Stomach smooth muscle (tissue), 2 donors: ENCODE measurements around the gene ASPG.

ENCODE experiments used
- H3K27ac ChIP-seq: one replicate; pipeline ENCODE4 v1.7.0; 2013; ENCODE audit warnings: mild to moderate bottlenecking, low read length, inconsistent platforms
- H3K27me3 ChIP-seq, 2 donors: one replicate each; pipeline ENCODE4 v1.7.0; 2013; ENCODE audit warnings: low read length in 2 of 2; ENCODE audit not compliant: insufficient read depth in 2 of 2, control insufficient read depth in 1 of 2
- H3K36me3 ChIP-seq, 2 donors: one replicate each; pipeline ENCODE4 v1.7.0; 2013; ENCODE audit warnings: low read length in 2 of 2; ENCODE audit not compliant: control insufficient read depth in 2 of 2, insufficient read depth in 2 of 2
- H3K4me1 ChIP-seq: one replicate; pipeline ENCODE4 v1.7.0; 2013; ENCODE audit warnings: low read length; ENCODE audit not compliant: control insufficient read depth, insufficient read depth
- H3K4me3 ChIP-seq, 2 donors: one replicate each; pipeline ENCODE4 v1.7.0; 2013; ENCODE audit warnings: low read length in 2 of 2
- H3K9ac ChIP-seq, 2 donors: one replicate each; pipeline ENCODE4 v1.7.0; 2013; ENCODE audit warnings: low read length in 2 of 2, mild to moderate bottlenecking in 1 of 2
- H3K9me3 ChIP-seq, 2 donors: one replicate each; pipeline ENCODE4 v1.7.0; 2013; ENCODE audit warnings: low read length in 2 of 2; ENCODE audit not compliant: control insufficient read depth in 2 of 2
- donor health status: healthy.
- donor health status: Pancreatic carcinoma.

The ASPG gene

GRCh38 chr14:104119488-104120251 lies 34.2 kb downstream of the ASPG start:
- Histone ChIP-seq H3K9me3 (peaks cover 3 to 6% of the 10 kb centered on the region in 2 donors), H3K36me3 (no peaks in the 10 kb centered on the region), H3K9ac (no peak overlapping the region), H3K27ac (no peak overlapping the region), H3K4me1 (peaks cover 15% of the 10 kb centered on the region), H3K27me3 (peaks cover 42 to 46% of the 10 kb centered on the region in 2 donors), H3K4me3 (no peak overlapping the region)

DNA sequence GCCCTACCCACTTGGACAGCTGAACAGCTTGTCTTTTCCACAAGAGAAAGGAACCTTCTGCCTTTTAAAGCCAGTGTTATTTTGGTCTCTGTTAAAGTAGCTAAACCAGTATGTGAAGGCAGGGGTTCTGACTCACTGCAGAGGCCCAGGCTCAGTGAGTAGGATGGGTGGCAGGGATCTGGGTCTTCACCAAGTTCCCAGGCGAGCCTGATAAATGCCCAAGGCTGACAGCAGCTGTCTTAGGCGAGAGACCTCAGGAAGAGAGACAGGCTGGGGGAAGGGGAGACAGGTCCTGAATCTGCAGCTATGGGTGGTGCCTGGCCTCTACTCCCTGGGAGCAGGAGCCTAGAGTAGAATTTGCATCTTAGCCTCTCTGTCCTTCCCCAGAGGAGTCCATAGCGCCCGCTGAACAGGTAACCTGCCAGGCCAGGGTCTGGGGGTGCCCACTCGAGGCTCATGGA lies 34.8 kb downstream of the ASPG start:
- no peak overlapping the region for H3K27ac ChIP-seq
- H3K9me3 ChIP-seq, result peaks cover 3 to 8% of the 10 kb centered on the region in 2 donors
- no peak overlapping the region for H3K4me3 ChIP-seq
- H3K36me3 ChIP-seq, result no peaks in the 10 kb centered on the region
- peaks cover 42% of the 10 kb centered on the region in 2 donors for H3K27me3 ChIP-seq
- peaks cover 15% of the 10 kb centered on the region for H3K4me1 ChIP-seq
- H3K9ac ChIP-seq, result no peak overlapping the region

DNA sequence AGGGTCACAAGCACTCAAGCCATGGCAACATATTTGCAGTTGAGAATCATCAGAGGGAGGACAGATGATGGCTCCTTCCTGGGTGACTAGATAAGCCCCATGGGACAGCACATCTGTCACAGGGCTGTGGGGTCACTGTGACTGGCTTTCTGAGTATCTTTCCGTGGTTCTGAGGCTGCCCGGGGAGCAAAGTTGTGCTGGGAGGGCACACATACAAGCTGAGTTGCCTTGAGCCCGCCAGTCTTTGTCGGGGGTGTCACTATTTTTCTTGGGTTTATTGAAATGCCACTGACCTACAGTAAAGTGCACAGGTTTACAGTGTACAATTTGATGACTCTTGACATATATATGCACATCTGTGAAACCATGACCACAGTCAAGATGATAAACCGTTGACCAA lies 35.6 kb downstream of the ASPG start:
- H3K9ac ChIP-seq, result no peak overlapping the region
- H3K36me3 ChIP-seq, result no peaks in the 10 kb centered on the region
- peaks cover 37 to 39% of the 10 kb centered on the region in 2 donors for H3K27me3 ChIP-seq
- no peak overlapping the region for H3K4me3 ChIP-seq
- peaks cover 15% of the 10 kb centered on the region for H3K4me1 ChIP-seq
- H3K9me3 ChIP-seq, result peaks cover 3 to 8% of the 10 kb centered on the region in 2 donors
- H3K27ac ChIP-seq, result no peak overlapping the region

- Histone ChIP-seq H3K9me3 (peaks cover 3 to 8% of the 10 kb centered on the region in 2 donors), H3K36me3 (no peaks in the 10 kb centered on the region), H3K27me3 (peaks cover 12 to 23% of the 10 kb centered on the region in 2 donors), H3K4me1 (no peaks in the 10 kb centered on the region), H3K27ac (no peak overlapping the region), H3K9ac (no peak overlapping the region), H3K4me3 (no peak overlapping the region)
Observed at GRCh38 chr14:104123879-104124278, 38.4 kb downstream of the ASPG start.

- Histone ChIP-seq H3K36me3 (no peaks in the 10 kb centered on the region), H3K4me3 (no peak overlapping the region), H3K27ac (no peak overlapping the region), H3K9ac (no peak overlapping the region), H3K9me3 (peaks cover 7 to 11% of the 10 kb centered on the region in 2 donors), H3K27me3 (peaks cover under 1 to 12% of the 10 kb centered on the region in 2 donors), H3K4me1 (no peaks in the 10 kb centered on the region)
Observed at GRCh38 chr14:104125011-104125410, 39.5 kb downstream of the ASPG start.

GRCh38 chr14:104126753-104127152 lies 41.3 kb downstream of the ASPG start:
- H3K36me3 ChIP-seq, result no peaks in the 10 kb centered on the region
- peaks cover 7 to 16% of the 10 kb centered on the region in 2 donors for H3K9me3 ChIP-seq
- no peak overlapping the region for H3K4me3 ChIP-seq
- no peak overlapping the region for H3K9ac ChIP-seq
- H3K27ac ChIP-seq, result no peak overlapping the region
- H3K27me3 ChIP-seq, result peaks cover 6% of the 10 kb centered on the region in 2 donors
- H3K4me1 ChIP-seq, result no peaks in the 10 kb centered on the region

GRCh38 chr14:104128981-104129380 lies 43.5 kb downstream of the ASPG start:
- peaks cover 9 to 15% of the 10 kb centered on the region in 2 donors for H3K27me3 ChIP-seq
- H3K27ac ChIP-seq, result no peak overlapping the region
- H3K4me3 ChIP-seq, result no peak overlapping the region
- no peaks in the 10 kb centered on the region for H3K36me3 ChIP-seq
- H3K9me3 ChIP-seq, result peaks cover 4 to 13% of the 10 kb centered on the region in 2 donors
- H3K9ac ChIP-seq, result no peak overlapping the region
- H3K4me1 ChIP-seq, result no peaks in the 10 kb centered on the region

GRCh38 chr14:104129556-104129955 lies 44.1 kb downstream of the ASPG start:
- H3K9me3 ChIP-seq, result peaks cover 4 to 11% of the 10 kb centered on the region in 2 donors
- no peaks in the 10 kb centered on the region for H3K4me1 ChIP-seq
- H3K4me3 ChIP-seq, result no peak overlapping the region
- peaks cover 9 to 20% of the 10 kb centered on the region in 2 donors for H3K27me3 ChIP-seq
- H3K36me3 ChIP-seq, result no peaks in the 10 kb centered on the region
- H3K27ac ChIP-seq, result no peak overlapping the region
- H3K9ac ChIP-seq, result no peak overlapping the region

GRCh38 chr14:104130974-104131651 lies 45.6 kb downstream of the ASPG start:
- H3K27ac ChIP-seq, result no peak overlapping the region
- H3K36me3 ChIP-seq, result no peaks in the 10 kb centered on the region
- H3K9ac ChIP-seq, result no peak overlapping the region
- H3K4me1 ChIP-seq, result peaks cover 3% of the 10 kb centered on the region
- peaks cover 19 to 34% of the 10 kb centered on the region in 2 donors for H3K27me3 ChIP-seq
- H3K4me3 ChIP-seq, result no peak overlapping the region
- peaks cover 4 to 8% of the 10 kb centered on the region in 2 donors for H3K9me3 ChIP-seq

DNA sequence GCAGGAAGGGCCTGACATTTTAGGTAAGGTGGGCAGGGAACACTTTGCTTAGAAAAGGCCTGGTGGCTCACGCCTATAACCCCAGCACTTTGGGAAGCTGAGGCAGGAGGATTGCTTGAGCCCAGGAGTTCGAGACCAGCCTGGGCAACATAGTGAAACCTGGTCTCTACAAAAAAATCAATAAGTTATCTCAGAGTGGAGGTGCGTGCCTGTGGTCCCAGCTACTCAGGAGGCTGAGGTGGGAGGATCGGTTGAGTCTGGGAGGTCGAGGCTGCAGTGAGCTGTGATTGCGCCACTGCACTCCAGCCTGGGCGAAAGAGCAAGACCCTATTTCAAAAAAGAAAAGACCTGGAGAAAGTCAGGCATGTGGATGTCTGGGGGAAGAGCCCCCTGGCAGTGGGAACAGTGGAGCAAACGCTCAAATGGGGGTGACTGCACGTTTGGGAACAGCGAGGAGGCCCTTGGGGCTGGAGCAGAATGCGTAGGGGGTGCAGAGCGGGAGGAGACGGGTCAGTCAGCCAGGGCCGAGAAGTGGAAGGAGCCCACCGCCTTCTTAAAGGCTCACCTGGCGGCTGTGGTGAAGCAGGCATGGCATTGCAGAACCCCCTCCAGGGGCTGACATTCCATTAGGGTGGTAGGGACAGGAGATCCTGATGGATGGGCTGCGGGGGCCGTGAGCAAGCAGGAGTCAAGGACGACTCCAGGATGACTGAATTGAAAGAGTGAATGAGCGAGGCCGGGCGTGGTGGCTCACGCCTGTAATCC lies 46.6 kb downstream of the ASPG start:
- Histone ChIP-seq H3K4me3 (no peak overlapping the region), H3K36me3 (no peaks in the 10 kb centered on the region), H3K27ac (no peak overlapping the region), H3K9ac (no peak overlapping the region), H3K27me3 (peaks cover 24 to 42% of the 10 kb centered on the region in 2 donors), H3K4me1 (peaks cover 12% of the 10 kb centered on the region), H3K9me3 (peaks cover 4 to 8% of the 10 kb centered on the region in 2 donors)
